ENCODE data around the gene LRRC61. TPM values are rescaled to one million over a fixed set of nuclear protein-coding genes. Genes with fewer than 3 reads are reported as not detected.

The LRRC61 gene
- total and polyA plus RNA-seq, 2 of the 13 experiments (the other 11 are each of a cell fraction or from before 2014, with no cell fraction given) = 33.0 to 34.8 TPM

- TF ChIP-seq ZBTB40 (IDR thresholded peaks at IDR 0.05) = no peak
- TF ChIP-seq ZBTB40 (CRISPR knock-in tag; IDR thresholded peaks at IDR 0.05) = no peak
- TF ChIP-seq MAFK (conservative IDR thresholded peaks at IDR 0.05 in 1 of 2, IDR thresholded peaks at IDR 0.05 in 1 of 2; ENCODE audit: low read length in 2 of 2) = no peak
- no peak for TF ChIP-seq FOXA1 (IDR thresholded peaks at IDR 0.05)
- TF ChIP-seq FOXA1 (CRISPR knock-in tag; IDR thresholded peaks at IDR 0.05) = no peak
- no peak for TF ChIP-seq ARID2 (CRISPR knock-in tag; IDR thresholded peaks at IDR 0.05; ENCODE audit: borderline replicate concordance)
- no peak; the same call in 1 of the 2 replicates for TF ChIP-seq NR2F6 (IDR thresholded peaks at IDR 0.05)
- TF ChIP-seq NR2F6 (CRISPR knock-in tag; IDR thresholded peaks at IDR 0.05) = peak; percentile 83
- no peak for TF ChIP-seq RORA (CRISPR knock-in tag; IDR thresholded peaks at IDR 0.05)
- TF ChIP-seq ZMAT3 (CRISPR knock-in tag; conservative IDR thresholded peaks at IDR 0.05) = no peak
- no peak for TF ChIP-seq RAD21 (CRISPR knock-in tag; IDR thresholded peaks at IDR 0.05)
- TF ChIP-seq ZFP90 (CRISPR knock-in tag; IDR thresholded peaks at IDR 0.05; ENCODE audit: borderline replicate concordance) = no peak
- TF ChIP-seq BATF2 (CRISPR knock-in tag; IDR thresholded peaks at IDR 0.05) = no peak
- TF ChIP-seq STAG1 (CRISPR knock-in tag; IDR thresholded peaks at IDR 0.05) = no peak
- no peak for TF ChIP-seq ZBTB44 (CRISPR knock-in tag; IDR thresholded peaks at IDR 0.05)
- no peak for TF ChIP-seq ADNP (CRISPR knock-in tag; IDR thresholded peaks at IDR 0.05)
- TF ChIP-seq PLRG1 (conservative IDR thresholded peaks at IDR 0.05) = no peak
- no peak for TF ChIP-seq CENPBD1 (CRISPR knock-in tag; IDR thresholded peaks at IDR 0.05; ENCODE audit: borderline replicate concordance, low read depth)
- no peak for TF ChIP-seq ZNF329 (CRISPR knock-in tag; IDR thresholded peaks at IDR 0.05; ENCODE audit: low read depth)
Observed at GRCh38 chr7:150341263-150342120, 18.3 kb downstream of the LRRC61 start, which contains the start of gene RARRES2 (continued).

All from HepG2 (cell line).